DMS153 treated with DMSO at 0.1 percent for 48 hours (cell line): ENCODE data around the gene GCDH.
"Not testable (repeated sequence)": the region's sequence is repeated elsewhere in the genome, so short reads cannot be mapped to it uniquely, and the experiment has no call there.

Source experiments
- DNase-seq: peaks from one replicate; lab custom pipeline; 2025; ENCODE audit not compliant: unreplicated experiment; lab: John Stamatoyannopoulos, UW

GCDH gene

DNA sequence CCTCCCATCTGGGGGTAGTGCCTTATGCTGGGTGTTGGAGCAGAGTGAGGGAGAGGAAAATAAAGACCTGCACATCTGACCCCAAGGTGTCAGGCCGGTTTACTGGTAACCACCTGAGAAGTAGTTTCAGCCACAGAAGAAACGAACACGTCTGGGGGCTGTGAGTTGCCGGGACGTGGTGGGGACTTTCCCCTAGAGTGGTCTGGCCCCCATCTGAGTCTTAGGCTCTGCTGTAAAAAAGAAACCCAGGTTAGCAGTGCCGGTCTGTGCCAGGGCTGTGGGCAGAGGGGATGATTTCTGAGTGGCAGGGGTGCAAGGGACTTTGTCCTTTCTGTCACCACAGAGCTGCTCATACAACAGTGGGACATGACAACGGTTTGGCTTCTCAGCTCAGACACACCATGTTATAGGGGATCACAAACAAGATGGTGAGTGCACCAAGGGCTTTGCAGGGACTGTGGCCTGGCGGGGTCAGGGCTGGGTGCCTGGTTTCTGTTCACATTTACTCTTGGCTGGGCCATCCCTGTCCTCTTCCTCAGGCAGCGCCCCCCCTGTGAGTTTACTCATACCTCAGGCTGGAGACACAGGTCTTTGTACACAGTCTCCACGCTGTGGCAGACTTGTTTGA lies 9.0 kb downstream of the GCDH start:
- no peak for DNase-seq

DNA sequence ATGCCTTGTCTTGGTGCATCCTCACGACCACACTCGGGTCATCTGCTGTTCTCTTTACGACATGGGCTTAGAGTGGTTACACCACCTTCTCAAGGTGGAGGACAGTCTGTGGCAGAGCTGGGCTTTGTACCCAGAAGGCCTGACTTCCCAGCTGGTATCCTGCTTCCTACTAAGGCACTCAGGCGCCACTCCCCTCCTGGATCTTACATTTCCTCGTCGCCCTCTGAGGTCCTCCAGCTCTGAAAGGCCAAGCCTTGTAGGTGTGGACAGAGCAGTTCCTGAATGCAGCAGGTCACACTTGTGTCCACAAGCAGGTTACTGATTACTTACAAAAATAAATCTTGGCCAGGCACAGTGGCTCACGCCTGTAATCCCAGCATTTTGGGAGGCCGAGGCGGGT lies 16.2 kb downstream of the GCDH start:
- DNase-seq = no peak

GRCh38 chr19:12912571-12912970 lies 21.6 kb downstream of the GCDH start:
- peak; percentile 88 for DNase-seq

DNA sequence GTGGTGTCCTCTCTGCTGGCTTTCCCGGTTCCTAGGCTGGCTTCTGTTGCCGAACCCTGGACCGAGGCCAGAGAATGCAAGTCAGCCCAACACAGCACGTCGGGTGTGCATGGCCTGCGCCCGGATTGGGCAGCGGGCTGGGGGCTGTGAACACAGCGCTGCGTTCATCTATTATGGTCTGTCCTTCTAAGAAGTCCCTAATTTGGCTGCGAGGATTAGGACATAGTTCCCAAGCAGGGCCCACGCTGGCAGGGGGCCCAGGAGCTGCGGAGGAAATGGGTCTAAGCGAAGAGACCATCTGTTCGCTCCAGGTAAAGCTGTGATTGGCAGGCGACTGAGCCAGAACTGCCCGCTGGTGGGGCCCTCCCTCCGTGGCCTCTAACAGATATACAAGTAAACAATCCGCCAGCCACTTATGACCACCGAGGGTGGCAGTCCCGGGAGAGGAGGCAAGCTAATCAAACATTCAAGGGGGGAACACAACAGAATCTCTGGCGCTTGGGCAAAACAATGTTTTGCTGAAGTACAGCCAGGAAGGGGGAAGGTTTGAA lies 22.1 kb downstream of the GCDH start:
- peak; percentile 95 for DNase-seq

GRCh38 chr19:12913851-12914690 lies 23.1 kb downstream of the GCDH start:
- DNase-seq = peak; percentile 42

DNA sequence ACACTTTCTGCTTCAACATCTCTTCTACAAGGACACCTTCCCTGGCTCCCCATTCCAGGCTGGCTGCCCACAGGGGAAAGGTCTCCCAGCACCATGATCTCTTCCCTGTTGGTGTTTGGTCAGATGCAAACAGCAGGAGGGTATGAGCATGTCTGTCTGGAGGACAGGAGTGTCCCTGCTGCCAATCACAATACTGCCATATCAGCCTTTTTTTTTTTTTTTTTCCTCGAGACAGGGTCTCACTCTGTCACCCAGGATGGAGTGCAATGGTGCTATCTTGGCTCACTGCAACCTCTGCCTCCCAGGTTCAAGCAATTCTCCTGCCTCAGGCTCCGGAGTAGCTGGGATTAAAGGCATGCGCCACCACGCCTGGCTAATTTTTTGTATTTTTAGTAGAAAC lies 24.9 kb downstream of the GCDH start:
- not testable (repeated sequence) for DNase-seq

DNA sequence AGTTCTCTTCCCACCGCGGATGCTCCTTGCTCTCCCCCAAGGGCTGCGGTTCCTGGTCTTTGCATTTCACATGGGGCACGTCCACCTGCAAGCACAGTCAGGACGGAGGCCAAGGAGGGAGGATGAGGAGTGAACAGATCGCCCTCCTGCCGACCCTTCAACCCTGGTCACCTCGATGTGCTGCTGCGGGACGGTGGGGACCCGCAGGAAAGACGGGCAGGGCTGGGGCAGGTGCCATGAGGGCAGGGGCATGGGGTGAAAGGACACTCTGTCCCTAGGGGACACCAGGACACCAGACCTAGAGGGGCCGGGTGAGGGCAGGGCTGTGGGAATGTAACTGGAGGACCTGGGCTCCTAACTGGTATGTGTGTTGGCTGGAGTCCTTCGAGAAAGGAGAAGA lies 27.3 kb downstream of the GCDH start:
- DNase-seq = no peak

GRCh38 chr19:12921047-12921446 lies 30.1 kb downstream of the GCDH start:
- no peak for DNase-seq

DNA sequence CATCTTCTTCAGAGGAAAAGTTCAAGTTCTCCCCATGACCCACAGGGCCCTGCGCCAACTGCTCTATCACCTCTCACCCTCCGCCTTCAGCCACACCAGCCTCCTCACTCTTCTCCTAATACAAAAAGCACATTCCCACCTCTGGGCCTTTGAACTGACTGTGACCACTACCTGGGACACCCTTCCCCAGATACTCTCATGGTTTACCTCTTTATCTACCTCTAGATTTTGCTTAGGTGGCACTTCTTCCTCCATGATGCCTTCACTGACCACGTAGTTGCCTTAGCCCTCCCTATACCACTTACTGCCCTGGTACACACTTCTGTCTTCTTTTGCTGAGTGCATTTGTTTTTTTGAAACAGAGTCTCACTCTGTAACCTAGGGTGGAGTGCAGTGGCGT lies 32.0 kb downstream of the GCDH start:
- DNase-seq = no peak

- DNase-seq = no peak
These were observed 33.8 kb downstream of the GCDH start for GRCh38 chr19:12924621-12925310.

DNA sequence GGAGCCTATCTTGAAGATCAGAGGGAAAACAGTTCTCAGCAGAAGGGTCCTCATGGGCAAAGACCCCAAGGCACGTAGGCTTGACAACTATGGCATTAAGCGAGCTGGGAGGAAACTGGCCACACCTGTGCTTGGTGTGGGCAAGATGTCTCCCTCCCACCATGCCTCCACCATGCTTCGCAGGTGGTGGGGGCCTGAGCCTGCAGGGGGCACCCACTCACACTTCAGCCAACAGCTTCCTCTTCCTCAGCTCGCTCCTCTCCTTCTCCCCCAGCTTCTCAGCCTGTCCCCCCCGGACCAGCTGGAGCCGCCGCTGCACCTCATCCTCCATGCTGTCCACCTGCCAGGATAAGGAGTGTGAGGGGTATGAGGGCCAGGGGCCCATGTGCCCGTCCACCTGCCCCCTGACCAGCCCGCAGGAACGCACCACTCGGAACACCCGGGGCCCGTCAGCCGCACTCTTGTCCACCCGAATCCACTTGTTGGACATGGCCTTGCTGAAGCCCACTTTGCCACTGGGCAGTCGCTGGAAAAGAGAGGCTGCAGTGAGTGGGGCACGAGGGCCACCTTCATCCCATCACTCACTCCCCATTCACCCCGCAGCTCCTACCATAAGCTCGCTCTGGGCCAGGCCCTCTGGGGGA lies 39.2 kb downstream of the GCDH start:
- no peak for DNase-seq

DNA sequence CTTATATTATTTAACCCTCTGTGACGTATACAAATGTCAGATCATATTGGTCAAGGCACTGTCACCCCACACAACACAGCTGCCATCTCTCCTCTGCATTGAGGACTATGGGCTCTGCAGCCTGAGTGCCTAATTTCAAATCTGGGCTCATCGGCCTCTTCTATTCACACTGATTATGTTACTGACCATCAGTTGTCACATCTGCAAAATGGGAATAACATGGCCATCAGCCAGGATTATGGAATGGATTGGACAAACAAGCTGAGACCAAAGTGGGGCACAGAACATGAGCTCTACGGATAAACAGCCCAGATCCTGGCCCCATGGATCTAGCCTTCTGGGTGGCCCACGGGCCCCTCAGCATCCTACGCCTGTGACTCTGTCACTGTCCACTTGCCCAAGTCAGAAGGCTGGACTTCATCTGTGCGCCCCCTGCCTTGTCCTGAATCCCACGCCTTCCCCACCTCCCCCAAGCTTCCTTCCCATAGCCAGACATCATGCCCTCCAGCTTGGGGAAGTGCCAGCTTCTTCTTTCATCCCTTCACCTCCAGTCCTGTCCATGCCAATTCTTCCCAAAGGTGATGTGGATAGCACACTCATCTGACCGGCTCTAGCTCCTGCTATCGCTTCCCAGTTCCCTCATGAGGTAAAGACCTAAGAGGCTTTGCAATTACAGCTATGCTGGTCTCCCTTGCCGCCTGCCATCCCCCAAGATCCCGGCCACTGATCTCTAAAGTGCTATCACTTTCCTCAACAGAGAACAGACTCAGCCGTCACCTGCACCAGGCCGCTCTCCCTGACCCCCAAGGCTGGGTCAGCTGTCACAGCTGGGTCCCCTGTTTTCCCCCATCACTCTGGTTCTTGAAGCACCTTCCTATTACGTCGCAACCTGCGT lies 41.7 kb downstream of the GCDH start:
- DNase-seq = no peak

DNA sequence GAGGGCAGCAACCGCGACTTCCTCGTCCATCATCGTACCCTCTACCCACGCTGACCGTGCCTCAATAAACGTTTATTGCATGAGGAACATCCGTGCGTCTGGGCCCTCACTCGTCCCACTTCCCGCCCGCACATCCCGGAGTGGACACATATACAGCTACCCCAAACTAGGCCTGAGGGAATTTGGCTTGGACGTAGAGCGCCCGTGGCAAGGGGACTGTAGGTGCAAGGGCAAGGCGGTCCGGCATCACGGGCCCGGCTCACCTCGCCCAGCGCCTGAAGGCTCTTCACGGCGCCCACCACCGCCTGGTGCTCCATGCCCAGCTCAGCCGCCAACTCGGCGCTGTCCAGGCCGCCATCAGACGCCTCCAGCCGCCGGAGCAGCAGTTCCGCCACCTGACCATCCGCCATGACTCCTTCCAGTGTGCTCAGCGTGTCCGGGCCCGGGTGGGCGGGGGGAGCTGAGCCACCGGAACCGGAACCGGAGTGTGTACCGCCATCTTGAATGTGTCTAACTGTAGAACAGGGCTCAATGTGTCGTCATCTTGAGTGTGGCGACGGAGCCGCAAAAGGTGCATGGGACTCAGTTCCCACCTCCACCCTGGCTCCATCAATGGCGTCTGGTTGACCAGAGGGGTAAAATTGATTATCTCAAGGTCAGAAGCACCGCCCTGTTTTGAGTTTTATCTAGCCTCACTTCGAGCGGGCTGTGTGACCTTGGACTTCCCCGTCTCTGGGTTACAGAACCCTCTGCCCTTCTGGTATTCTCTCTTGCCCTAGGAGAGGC lies 42.5 kb downstream of the GCDH start, which contains the start of gene FARSA:
FARSA (minus strand) TSS at position 425 of the 786 bp plus-strand sequence; CDS start at position 410, 15 bp downstream.
- peak; percentile 87 for DNase-seq

DNA sequence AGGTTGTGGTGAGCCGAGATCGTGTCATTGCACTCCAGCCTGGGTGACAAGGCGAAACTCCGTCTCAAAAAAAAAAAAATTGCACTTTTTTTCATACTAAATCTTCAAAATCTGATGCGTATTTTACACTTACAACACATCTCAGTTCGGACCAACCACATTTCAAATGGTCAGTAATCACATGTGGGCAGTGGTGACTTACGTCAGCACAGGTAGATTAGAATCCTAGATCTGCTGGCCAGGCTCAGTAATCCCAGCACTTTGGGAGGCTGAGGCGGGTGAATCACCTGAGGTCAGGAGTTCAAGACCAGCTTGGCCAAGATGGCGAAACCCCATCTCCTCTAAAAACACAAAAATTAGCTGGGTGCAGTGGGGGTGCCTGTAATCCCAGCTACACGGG lies 44.1 kb downstream of the GCDH start:
- no peak for DNase-seq

GRCh38 chr19:12936582-12936981 lies 45.6 kb downstream of the GCDH start:
- peak; percentile 26 for DNase-seq

GRCh38 chr19:12937093-12937926 lies 46.4 kb downstream of the GCDH start:
- DNase-seq = peak; percentile 52

- DNase-seq = peak; percentile 97
These were observed 47.2 kb downstream of the GCDH start, which contains the start of gene CALR for GRCh38 chr19:12937927-12938778. Gene CALR, plus strand, starts transcription at chr19:12938609. Its CDS starts 71 bp downstream, at chr19:12938680.
